Measurements from ENCODE around the gene ESRP2. TPM values are rescaled to one million over a fixed set of nuclear protein-coding genes. Genes with fewer than 3 reads are reported as not detected.

The ESRP2 gene
- total RNA-seq, 1 donor from 2014 or later: 22.9 TPM

DNA sequence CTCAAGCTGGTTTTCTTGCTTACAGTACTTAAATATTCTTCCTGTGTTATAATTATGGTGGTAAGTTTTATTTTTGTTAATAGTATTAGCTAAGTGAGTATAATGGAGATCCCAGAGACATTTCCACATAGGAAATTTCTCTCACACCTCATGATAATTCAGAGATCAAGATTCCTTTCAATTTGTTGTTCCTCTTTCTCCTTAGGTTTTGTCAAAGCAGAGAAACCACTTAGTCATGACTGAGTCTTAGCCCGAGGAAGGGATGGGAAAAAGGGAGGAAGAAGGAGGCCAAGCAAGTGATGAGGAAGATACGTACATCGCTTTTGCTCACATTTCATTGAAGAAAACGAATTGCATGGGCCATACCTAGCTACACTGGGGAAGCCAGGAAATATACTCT lies 18.4 kb downstream of the ESRP2 start:
- DNase-seq: no peak

- no peak for DNase-seq
These were observed 19.7 kb downstream of the ESRP2 start for GRCh38 chr16:68216240-68216639.

DNA sequence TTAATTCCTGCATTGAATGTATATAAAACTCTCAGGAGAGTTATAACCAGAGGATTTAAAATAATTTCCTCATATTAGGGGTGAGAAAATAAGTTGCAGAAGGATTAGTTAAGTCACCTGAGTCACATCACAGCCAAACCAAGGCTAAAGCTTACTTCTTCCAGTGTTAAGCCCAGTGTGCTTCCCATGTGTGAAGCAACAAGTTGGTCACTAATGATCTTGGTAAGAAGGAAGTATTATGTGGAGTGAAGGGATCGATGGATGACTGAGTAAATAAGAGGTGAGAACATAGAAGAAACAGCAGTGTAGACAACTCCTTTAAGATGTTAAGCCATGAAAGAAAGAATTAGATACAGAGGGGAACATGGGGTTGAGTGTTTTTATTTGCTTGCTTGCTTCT lies 20.6 kb downstream of the ESRP2 start:
- no peak for DNase-seq

GRCh38 chr16:68214726-68215125 lies 21.2 kb downstream of the ESRP2 start:
- DNase-seq: no peak

DNA sequence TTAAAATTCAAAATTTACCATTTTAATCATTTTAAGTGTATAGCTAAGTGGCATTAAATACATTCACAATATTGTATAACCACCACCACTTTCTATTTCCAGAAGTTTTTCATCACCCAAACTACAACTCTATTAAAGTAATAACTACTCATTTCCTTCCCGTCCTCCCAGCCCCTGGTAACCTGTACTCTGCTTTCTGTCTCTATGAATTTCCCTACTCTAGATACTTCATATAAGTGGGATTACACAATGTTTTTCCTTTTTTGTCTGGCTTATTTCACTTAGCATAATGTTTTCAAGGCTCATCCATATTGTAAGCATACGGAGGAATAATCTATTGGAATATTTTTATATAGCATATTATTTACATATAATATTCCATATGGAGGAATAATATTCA lies 29.7 kb downstream of the ESRP2 start:
- no peak for DNase-seq

GRCh38 chr16:68202091-68202519 lies 33.8 kb downstream of the ESRP2 start:
- DNase-seq: no peak

GRCh38 chr16:68200088-68200783 lies 35.7 kb downstream of the ESRP2 start:
- no peak for DNase-seq

DNA sequence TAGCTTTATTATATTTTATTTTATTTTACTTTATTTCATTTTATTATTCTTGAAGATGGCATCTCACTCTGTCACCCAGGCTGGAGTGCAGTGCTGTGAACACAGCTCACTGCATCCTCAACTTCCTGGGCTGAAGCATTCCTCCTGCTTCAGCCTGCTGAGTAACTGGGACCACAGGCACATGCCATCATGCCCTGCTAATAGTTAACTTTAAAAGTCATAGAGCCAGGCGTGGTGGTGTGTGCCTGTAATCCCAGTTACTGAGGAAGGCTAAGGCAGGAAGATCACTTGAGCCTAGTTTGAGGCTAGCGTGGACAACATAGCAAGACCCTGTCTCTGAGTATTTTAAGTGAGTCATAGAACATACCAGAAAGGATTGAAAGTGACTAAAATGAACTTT lies 38.7 kb downstream of the ESRP2 start:
- no peak for DNase-seq

DNA sequence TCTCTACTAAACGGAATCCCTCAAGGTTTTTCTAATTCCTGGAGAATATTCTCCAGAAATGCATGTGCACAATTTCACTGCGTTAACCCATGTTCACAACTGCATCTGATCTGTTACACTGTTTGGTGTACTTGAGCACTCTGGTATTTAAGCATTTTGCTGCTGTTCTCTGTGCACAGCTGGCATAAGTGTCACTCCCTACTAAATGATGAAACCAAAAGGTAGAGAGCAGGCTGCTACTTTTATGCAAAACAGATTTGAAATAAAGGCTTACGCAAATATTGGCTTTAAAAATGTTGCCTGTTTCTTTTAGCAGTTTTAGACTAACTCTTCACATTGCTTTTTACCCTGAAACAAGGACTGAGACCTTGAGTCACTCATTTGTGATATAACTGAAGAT lies 41.7 kb downstream of the ESRP2 start:
- no peak for DNase-seq

GRCh38 chr16:68190736-68191510 lies 45.0 kb downstream of the ESRP2 start:
- DNase-seq: peak; percentile 44

DNA sequence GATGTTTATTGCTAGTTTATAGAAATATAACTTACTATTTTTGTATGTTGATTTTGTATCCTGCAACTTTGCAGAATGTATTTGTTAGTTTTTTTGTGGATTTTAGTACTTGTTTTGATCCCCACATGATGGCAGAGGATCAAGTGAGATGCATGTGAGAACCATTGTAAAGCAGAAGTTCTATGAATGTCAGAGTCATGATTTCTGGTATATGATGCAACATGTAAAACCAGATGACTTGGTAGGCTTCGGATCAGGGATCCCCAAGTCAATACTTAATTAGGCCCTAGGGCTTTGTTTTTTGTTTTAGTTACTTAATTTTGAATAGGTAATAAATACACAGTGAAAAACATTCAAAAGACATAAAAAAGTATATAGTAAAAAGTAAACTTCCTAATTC lies 45.8 kb downstream of the ESRP2 start:
- peak; percentile 39 for DNase-seq

GRCh38 chr16:68188170-68188569 lies 47.8 kb downstream of the ESRP2 start:
- DNase-seq: no peak

- no peak for DNase-seq
These were observed 48.4 kb downstream of the ESRP2 start for GRCh38 chr16:68187505-68187904.

GRCh38 chr16:68186877-68187276 lies 49.0 kb downstream of the ESRP2 start:
- DNase-seq: no peak

DNA sequence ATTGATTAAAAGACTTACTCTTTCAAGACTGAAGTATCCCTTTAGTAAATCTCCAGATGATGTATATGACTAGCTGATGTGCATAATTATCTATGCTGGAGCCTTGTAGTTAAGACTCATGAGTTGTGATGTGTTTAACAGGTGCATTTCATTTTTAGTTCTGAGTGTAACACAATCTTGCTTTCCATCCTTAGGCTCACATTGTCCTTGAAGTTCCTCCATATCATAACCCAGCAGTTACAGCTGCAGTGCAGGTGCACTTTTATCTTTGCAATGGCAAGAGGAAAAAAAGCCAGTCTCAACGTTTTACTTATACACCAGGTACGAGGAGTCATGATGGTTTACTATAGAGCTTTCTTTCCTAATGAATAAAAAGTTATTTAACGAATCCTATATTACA lies 52.9 kb downstream of the ESRP2 start:
- DNase-seq: no peak

DNA sequence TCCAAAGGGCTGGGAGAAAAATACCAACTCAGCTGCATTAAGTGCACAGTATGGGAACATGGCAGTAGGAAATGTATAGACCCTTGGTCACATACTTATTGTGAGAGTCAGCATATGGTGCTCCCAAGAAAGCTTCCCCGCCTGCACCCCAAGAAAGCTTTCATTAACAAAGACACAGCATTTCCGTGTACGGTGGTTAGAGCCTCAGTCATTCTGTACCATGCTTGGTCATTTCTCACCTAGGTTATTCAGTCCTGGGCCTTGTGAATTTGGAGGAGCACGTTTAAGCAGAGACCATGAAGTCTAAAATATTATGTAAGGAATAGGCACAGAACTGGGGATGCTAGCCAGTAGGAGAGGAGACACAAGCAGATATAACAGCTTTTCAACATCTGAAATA lies 56.1 kb downstream of the ESRP2 start:
- DNase-seq: no peak

GRCh38 chr16:68179196-68179795 lies 56.6 kb downstream of the ESRP2 start:
- DNase-seq: no peak

Small RNA genes lying within 50 kb of the gene (small RNA-seq; reads per million reads assigned to genes)
- gene RF00554 (ENCODE audit: low replicate concordance): not detected
- not detected for gene RNU6-1262P (ENCODE audit: low replicate concordance)

Other genes starting within 250 kb of the ESRP2 start
- 1.8 TPM for gene DPEP2, start 236.6 kb downstream of the ESRP2 start, total RNA-seq
- not detected for gene DPEP2NB, start 220.2 kb downstream of the ESRP2 start, total RNA-seq
- gene DDX28, start 212.9 kb downstream of the ESRP2 start, total RNA-seq: 6.1 TPM
- gene DUS2, start 212.8 kb downstream of the ESRP2 start, total RNA-seq: 11.0 TPM
- 21.5 TPM for gene NFATC3, start 150.8 kb downstream of the ESRP2 start, total RNA-seq
- gene PLA2G15, start 9.2 kb upstream of the ESRP2 start, total RNA-seq: 15.4 TPM
- gene SLC7A6, start 28.4 kb upstream of the ESRP2 start, total RNA-seq: 18.1 TPM
- 12.3 TPM for gene SLC7A6OS, start 74.8 kb upstream of the ESRP2 start, total RNA-seq
- gene PRMT7, start 74.9 kb upstream of the ESRP2 start, total RNA-seq: 44.6 TPM
- 6.7 TPM for gene SMPD3, start 212.4 kb upstream of the ESRP2 start, total RNA-seq